ENCODE measurements around the gene TIFAB.
A peak's percentile ranks its signal among the peaks of the same experiment; 100 is the strongest.

Gene TIFAB

DNA sequence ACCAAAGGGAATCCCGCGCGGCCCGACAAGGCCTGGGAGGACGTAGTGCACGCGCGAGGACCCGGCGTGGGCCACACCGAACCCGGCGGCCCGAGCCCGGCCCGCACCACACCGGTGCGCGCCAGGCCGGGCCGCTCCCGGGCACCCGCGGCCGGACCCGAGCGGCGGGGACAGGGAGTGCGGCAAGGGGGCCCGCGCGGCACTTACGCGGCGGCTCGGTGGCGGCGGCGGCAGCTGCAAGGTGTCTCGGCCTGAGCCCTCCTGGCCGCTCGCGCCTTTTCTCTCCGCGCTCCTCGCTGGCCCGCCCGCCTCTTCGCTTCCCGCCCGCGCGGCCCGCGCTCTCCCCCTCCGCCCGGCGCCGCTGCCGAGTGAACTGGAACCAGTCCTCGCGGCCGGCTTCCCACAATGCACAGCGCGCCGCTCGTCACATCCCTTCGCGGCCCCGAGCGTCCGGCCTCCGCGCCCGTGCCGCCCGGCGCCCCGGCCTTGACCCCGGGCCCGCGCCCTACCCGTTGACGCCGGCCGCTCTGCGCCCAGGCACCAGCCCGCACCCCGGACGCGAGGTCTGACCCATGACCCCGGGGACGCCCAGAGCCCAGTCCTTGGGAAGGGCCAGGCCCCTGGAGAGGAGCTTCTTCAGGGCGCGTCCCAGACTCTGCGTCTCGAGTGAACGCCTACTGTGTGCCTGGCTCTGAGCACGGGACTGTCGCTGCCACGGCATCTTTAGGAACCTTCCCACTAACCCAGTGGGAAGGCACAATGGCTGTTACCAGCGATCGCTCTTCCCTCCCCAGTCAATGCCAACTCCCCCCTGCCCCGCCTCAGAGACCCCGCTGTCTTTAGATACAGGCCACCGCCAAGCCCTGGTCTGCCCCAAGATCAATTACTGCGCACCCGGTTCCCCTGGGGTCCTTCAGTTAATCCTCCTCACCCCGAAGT is 53.0 kb downstream of the TIFAB start, which contains the start of gene MACROH2A1:
Gene MACROH2A1 (minus strand): TSS at position 377 of the 939 bp plus-strand sequence. CDS start 10,138 bp downstream, outside the sequence.
- TF ChIP-seq, protein P1, sequence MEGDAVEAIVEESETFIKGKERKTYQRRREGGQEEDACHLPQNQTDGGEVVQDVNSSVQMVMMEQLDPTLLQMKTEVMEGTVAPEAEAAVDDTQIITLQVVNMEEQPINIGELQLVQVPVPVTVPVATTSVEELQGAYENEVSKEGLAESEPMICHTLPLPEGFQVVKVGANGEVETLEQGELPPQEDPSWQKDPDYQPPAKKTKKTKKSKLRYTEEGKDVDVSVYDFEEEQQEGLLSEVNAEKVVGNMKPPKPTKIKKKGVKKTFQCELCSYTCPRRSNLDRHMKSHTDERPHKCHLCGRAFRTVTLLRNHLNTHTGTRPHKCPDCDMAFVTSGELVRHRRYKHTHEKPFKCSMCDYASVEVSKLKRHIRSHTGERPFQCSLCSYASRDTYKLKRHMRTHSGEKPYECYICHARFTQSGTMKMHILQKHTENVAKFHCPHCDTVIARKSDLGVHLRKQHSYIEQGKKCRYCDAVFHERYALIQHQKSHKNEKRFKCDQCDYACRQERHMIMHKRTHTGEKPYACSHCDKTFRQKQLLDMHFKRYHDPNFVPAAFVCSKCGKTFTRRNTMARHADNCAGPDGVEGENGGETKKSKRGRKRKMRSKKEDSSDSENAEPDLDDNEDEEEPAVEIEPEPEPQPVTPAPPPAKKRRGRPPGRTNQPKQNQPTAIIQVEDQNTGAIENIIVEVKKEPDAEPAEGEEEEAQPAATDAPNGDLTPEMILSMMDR (IDR thresholded peaks at IDR 0.05; ENCODE audit: low read depth, low read length): no peak
- peak within 1 kb of the TSS; percentile 74 for H3K4me3 ChIP-seq (ENCODE audit: low read depth, low read length)
- peak; percentile 80 for DNase-seq (ENCODE audit: low read depth, low spot score)
- in situ Hi-C loops (cut with HindIII; ENCODE audit: low sequenced_read_pairs): no loop called here

DNA sequence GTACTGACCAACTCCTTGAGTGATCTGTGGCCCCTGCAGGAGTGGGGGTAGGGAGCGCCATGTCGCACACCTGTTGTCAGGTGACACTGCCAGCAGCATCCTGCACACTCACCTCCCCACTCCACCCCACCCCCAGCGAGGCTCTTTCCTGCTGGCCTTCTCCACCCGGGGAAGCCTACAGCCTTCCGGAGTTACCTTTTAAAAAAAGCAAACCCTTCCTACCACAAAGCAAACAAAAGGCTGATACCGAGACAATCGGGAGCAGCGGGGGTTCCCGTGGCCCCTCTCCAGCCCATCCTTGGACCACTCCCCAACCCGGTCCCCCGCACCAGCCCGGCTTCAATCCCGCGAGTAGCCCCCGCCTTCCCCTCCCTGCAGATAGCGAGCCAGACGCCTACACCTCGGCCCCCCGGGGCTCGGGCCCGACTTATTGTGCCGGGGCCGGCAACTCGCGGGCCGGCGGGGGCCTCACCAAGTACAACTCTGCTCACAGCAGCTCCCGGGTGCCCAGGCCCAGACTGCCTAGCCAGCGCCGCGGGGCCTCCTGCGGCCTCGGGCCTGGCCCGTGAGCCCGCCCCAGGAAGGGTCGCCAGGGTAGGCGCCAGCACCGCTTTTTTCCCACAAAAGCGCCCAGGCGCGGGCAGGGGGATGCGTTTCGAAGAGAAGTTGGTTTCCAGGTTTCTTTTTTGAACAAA is 53.8 kb downstream of the TIFAB start:
- H3K4me3 ChIP-seq (ENCODE audit: low read depth, low read length): peak overlapping the region; percentile 74
- DNase-seq (ENCODE audit: low read depth, low spot score): peak; percentile 37
- TF ChIP-seq, protein P1 (IDR thresholded peaks at IDR 0.05; ENCODE audit: low read depth, low read length): no peak
- in situ Hi-C loops (cut with HindIII; ENCODE audit: low sequenced_read_pairs): no loop called here

All from astrocyte of the spinal cord (primary cell).